GM12878 (cell line): ENCODE data around the gene CARD9. TPM values are rescaled to one million over a fixed set of nuclear protein-coding genes. Genes with fewer than 3 reads are reported as not detected.

Experiments used
- ATAC-seq: fragments of 200-7000 bp; cut with Tn5 transposase; 3 replicates; pipeline ENCODE4 v1.9.1; 2020; ENCODE audit warnings: mild to moderate bottlenecking, moderate library complexity
- BruUV-seq: library from RNA; stranded (reverse); fragments of 400-500 nt; replicated peaks from 2 replicates; lab custom pipeline; 2021; lab: Mats Ljungman, UMichigan
- CTCF ChIA-PET: fragments of 300-600 bp; sonication (Branson Sonifier 250); formaldehyde crosslinking; extraction: SDS; loops from one replicate; lab custom pipeline; 2021; ENCODE audit warnings: inconsistent platforms; lab: Yijun Ruan, JAX
- POLR2A ChIA-PET: fragments of 350-600 bp; formaldehyde crosslinking; extraction: SDS; loops from one replicate; lab custom pipeline; 2021; ENCODE audit warnings: inconsistent platforms; lab: Charles Lee
- RAD21 ChIA-PET: fragments of 300-600 bp; sonication (Branson Sonifier 250); formaldehyde crosslinking; loops from one replicate; lab custom pipeline; 2023; ENCODE audit warnings: antibody characterized with exemption; ENCODE audit not compliant: unreplicated experiment; lab: Charles Lee
- SMC1A ChIA-PET: fragments of 300-600 bp; sonication (Branson Sonifier 250); formaldehyde crosslinking; loops from one replicate; lab custom pipeline; 2023; ENCODE audit not compliant: unreplicated experiment, uncharacterized antibody; lab: Charles Lee
- DNase-seq: peaks from one replicate; pipeline ENCODE4 v3.0.0-alpha.2; 2011; ENCODE audit warnings: low read depth, low spot score
- FAIRE-seq: peaks from 3 replicates; lab custom pipeline; 2011; peaks lifted over from hg19 to GRCh38; lab: Jason Lieb, UNC
- H2AFZ ChIP-seq: 2 replicates; pipeline ENCODE4 v1.6.0; 2011; ENCODE audit warnings: low read depth, low read length, control low read depth; ENCODE audit not compliant: control insufficient read depth
- H3K27ac ChIP-seq: 2 replicates; pipeline ENCODE4 v1.5.1; 2011; ENCODE audit warnings: control low read depth; ENCODE audit not compliant: control insufficient read depth, insufficient read depth
- H3K27me3 ChIP-seq, 2 experiments: replicated peaks in 1 of 2; 2 replicates each; pipeline versions ENCODE4 v1.6.0 to v1.6.1; 2011; ENCODE audit warnings: low read length in 1 of 2; ENCODE audit not compliant: control insufficient read depth in 2 of 2, insufficient read depth in 2 of 2
- H3K36me3 ChIP-seq, 2 experiments: 2 replicates each; pipeline ENCODE4 v1.5.1; 2011; ENCODE audit warnings: low read length in 1 of 2; ENCODE audit not compliant: control insufficient read depth in 2 of 2, insufficient read depth in 2 of 2
- H3K4me1 ChIP-seq: 2 replicates; pipeline ENCODE4 v1.6.1; 2011; ENCODE audit warnings: mild to moderate bottlenecking, low read length, moderate library complexity, mixed read lengths; ENCODE audit not compliant: control insufficient read depth, insufficient read depth
- H3K4me2 ChIP-seq: 2 replicates; pipeline ENCODE4 v1.6.0; 2011; ENCODE audit warnings: control low read depth; ENCODE audit not compliant: control insufficient read depth, insufficient read depth
- H3K4me3 ChIP-seq: fragments of 200-600 bp; sonication (generic); 2 replicates; pipeline ENCODE4 v1.5.1; 2016
- H3K79me2 ChIP-seq: 2 replicates; pipeline ENCODE4 v1.6.0; 2011; ENCODE audit warnings: low read length; ENCODE audit not compliant: control insufficient read depth, insufficient read depth
- H3K9ac ChIP-seq: 2 replicates; pipeline ENCODE4 v1.8.0; 2011; ENCODE audit warnings: low read length, control low read depth, mixed read lengths; ENCODE audit not compliant: control insufficient read depth, insufficient read depth
- H3K9me3 ChIP-seq: replicated peaks from 3 replicates; pipeline ENCODE4 v1.5.1; 2011; ENCODE audit warnings: mild to moderate bottlenecking, low read length; ENCODE audit not compliant: control insufficient read depth, insufficient read depth
- H4K20me1 ChIP-seq: 2 replicates; pipeline ENCODE4 v1.6.0; 2011; ENCODE audit not compliant: control insufficient read depth, insufficient read depth
- REST ChIP-seq: IDR thresholded peaks from 2 replicates; pipeline ENCODE4 v1.6.1; 2012; ENCODE audit warnings: mild to moderate bottlenecking, low read depth, low read length
- ZBED1 ChIP-seq: IDR thresholded peaks from 2 replicates; pipeline ENCODE4 v1.6.1; 2016; ENCODE audit warnings: borderline replicate concordance
- WGBS: methylation state at CpG from one replicate; pipeline ENCODE4 v1.1.6; 2016; ENCODE audit warnings: low lambda C conversion rate; ENCODE audit not compliant: insufficient replicate concordance, insufficient coverage; ENCODE audit errors: missing lambda C conversion rate; 5-methylcytosine and 5-hydroxymethylcytosine counted together
- in situ Hi-C: fragments of 300-500 bp; cut with MboI; formaldehyde crosslinking; loops from 9 replicates; pipeline ENCODE4 v1.14.3; 2018; ENCODE audit warnings: mixed read lengths
- intact Hi-C: fragments of 100-400 bp; cut with micrococcal nuclease; formaldehyde crosslinking; loops from one replicate; pipeline ENCODE4 v1.14.2; 2022; ENCODE audit not compliant: unreplicated experiment
- polyA plus RNA-seq, 11 experiments: library from polyadenylated mRNA; depleted of rRNA in 4 of 11; unstranded in 6 of 11; stranded (reverse) in 5 of 11; fragments of >200 nt; fragmentation: Nextera tagmentation in 4 of 11; fragmentation: Illumina TruSeq in 1 of 11; extraction: Ambion mirVana in 4 of 11; extraction: Trizol in 1 of 11; gene quantifications; 1 replicate in 1 of 11; 2 replicates in 10 of 11; pipeline versions ENCODE4 v1.2.1 to v1.2.3, GENCODE V29; 2011 to 2016; ENCODE audit warnings: inconsistent platforms in 2 of 11, missing spikeins in 2 of 11, low read depth in 1 of 11
- total RNA-seq, 4 experiments: library from RNA; depleted of rRNA in 3 of 4; stranded (reverse); fragments of >200 nt in 3 of 4; fragmentation: Illumina TruSeq in 1 of 4; extraction: Trizol in 1 of 4; gene quantifications; 2 replicates each; pipeline versions ENCODE4 v1.2.1 to v1.2.3, GENCODE V29; 2013 to 2021

Gene CARD9
- total and polyA plus RNA-seq, 10 of the 15 experiments (the other 5 are each of a cell fraction or from before 2014, with no cell fraction given): 0.11 to 4.9 (median 1.8) TPM; not detected in 1

GRCh38 chr9:136316896-136317676, 56.4 kb downstream of the CARD9 start:
- Histone ChIP-seq H3K79me2 (no peaks in the 10 kb centered on the region), H3K9ac (no peak overlapping the region), H3K9me3 (peaks cover 10% of the 10 kb centered on the region; the same call in 2 of the 3 replicates), H3K27ac (no peak overlapping the region), H2AFZ (no peak overlapping the region), H3K36me3 (no peaks in the 10 kb centered on the region), H3K4me2 (no peak overlapping the region), H3K4me3 (no peak overlapping the region), H3K4me1 (no peaks in the 10 kb centered on the region), H3K27me3 (peaks cover 2 to 7% of the 10 kb centered on the region in 2 experiments), H4K20me1 (no peaks in the 10 kb centered on the region)
- 49% methylated on average over 12 of the region's 13 CpGs for WGBS
- SMC1A ChIA-PET: no interaction called here
- BruUV-seq: no TSS peak
- DNase-seq (no peak), ATAC-seq (peak; percentile 41), FAIRE-seq (no peak)
- in situ Hi-C loops (no loop called here), intact Hi-C loops (no loop called here)
- CTCF ChIA-PET: no interaction called here
- RAD21 ChIA-PET: no interaction called here
- POLR2A ChIA-PET: no interaction called here
- TF ChIP-seq ZBED1 (no peak), REST (no peak)
